Astrocyte (in vitro differentiated cells and primary cell): Measurements from ENCODE around the gene SLC38A4. TPM values are rescaled to one million over a fixed set of nuclear protein-coding genes. Genes with fewer than 3 reads are reported as not detected.

Experiments used
- DNase-seq: peaks from one replicate; pipeline ENCODE4 v3.0.0-alpha.2; 2010; ENCODE audit warnings: low read depth
- FAIRE-seq: peaks from 2 replicates; lab custom pipeline; 2011; peaks lifted over from hg19 to GRCh38; lab: Jason Lieb, UNC
- H2AFZ ChIP-seq: 2 replicates; pipeline ENCODE4 v1.6.0; 2012; ENCODE audit warnings: low read depth, low read length, inconsistent platforms
- H3K27ac ChIP-seq: 2 replicates; pipeline ENCODE4 v1.5.1; 2011; ENCODE audit warnings: low read depth, low read length, inconsistent platforms
- H3K27me3 ChIP-seq: 2 replicates; pipeline ENCODE4 v1.6.0; 2011; ENCODE audit warnings: low read length, inconsistent platforms; ENCODE audit not compliant: insufficient read depth
- H3K36me3 ChIP-seq: 2 replicates; pipeline ENCODE4 v1.5.1; 2011; ENCODE audit warnings: low read length, inconsistent platforms; ENCODE audit not compliant: insufficient read depth
- H3K4me1 ChIP-seq: 2 replicates; pipeline ENCODE4 v1.5.1; 2011; ENCODE audit warnings: low read length, inconsistent platforms; ENCODE audit not compliant: insufficient read depth
- H3K4me2 ChIP-seq: 2 replicates; pipeline ENCODE4 v1.6.0; 2012; ENCODE audit warnings: low read length, inconsistent platforms
- H3K4me3 ChIP-seq: 2 replicates; pipeline ENCODE4 v1.5.1; 2011; ENCODE audit warnings: low read depth, mild to moderate bottlenecking, low read length, inconsistent platforms; ENCODE audit not compliant: insufficient read depth
- H3K79me2 ChIP-seq: 2 replicates; pipeline ENCODE4 v1.6.0; 2012; ENCODE audit warnings: mild to moderate bottlenecking, low read length, inconsistent platforms; ENCODE audit not compliant: insufficient read depth
- H3K9ac ChIP-seq: 2 replicates; pipeline ENCODE4 v1.6.0; 2012; ENCODE audit warnings: mild to moderate bottlenecking, low read length, inconsistent platforms
- H3K9me3 ChIP-seq: 2 replicates; pipeline ENCODE4 v1.5.1; 2012; ENCODE audit warnings: low read depth, mild to moderate bottlenecking, low read length, inconsistent platforms; ENCODE audit not compliant: insufficient read depth
- H4K20me1 ChIP-seq: 2 replicates; pipeline ENCODE4 v1.6.0; 2012; ENCODE audit warnings: low read length, inconsistent platforms; ENCODE audit not compliant: insufficient read depth
- H3K27ac Mint-ChIP-seq: one replicate; pipeline ENCODE4 v1.8.0; 2021; ENCODE audit warnings: mild to moderate bottlenecking, mixed read lengths; ENCODE audit not compliant: unreplicated experiment
- H3K27me3 Mint-ChIP-seq: one replicate; pipeline ENCODE4 v1.8.0; 2021; ENCODE audit warnings: low read depth, mixed read lengths; ENCODE audit not compliant: unreplicated experiment
- H3K36me3 Mint-ChIP-seq: one replicate; pipeline ENCODE4 v1.8.0; 2021; ENCODE audit warnings: low read depth, mixed read lengths; ENCODE audit not compliant: unreplicated experiment
- H3K4me1 Mint-ChIP-seq: one replicate; pipeline ENCODE4 v1.8.0; 2021; ENCODE audit warnings: low read depth, mixed read lengths; ENCODE audit not compliant: unreplicated experiment
- H3K4me3 Mint-ChIP-seq: one replicate; pipeline ENCODE4 v1.8.0; 2021; ENCODE audit warnings: mild to moderate bottlenecking, moderate library complexity, mixed read lengths; ENCODE audit not compliant: unreplicated experiment
- H3K9me3 Mint-ChIP-seq: one replicate; pipeline ENCODE4 v1.8.0; 2021; ENCODE audit warnings: mild to moderate bottlenecking, mixed read lengths; ENCODE audit not compliant: unreplicated experiment
- EZH2 ChIP-seq: IDR thresholded peaks from 2 replicates; pipeline ENCODE4 v1.6.1; 2012; ENCODE audit warnings: mild to moderate bottlenecking, low read length, inconsistent platforms; ENCODE audit not compliant: insufficient read depth
- total RNA-seq: library from RNA; stranded (reverse); gene quantifications from 2 replicates; pipeline ENCODE4 v1.2.1, GENCODE V29; 2021
- TF ChIP-seq, protein P1 (sequence below): IDR thresholded peaks from 2 replicates; pipeline ENCODE4 v1.5.1; 2011; ENCODE audit warnings: low read depth, mild to moderate bottlenecking, inconsistent platforms, low read length, moderate library complexity; ENCODE audit not compliant: insufficient read depth

SLC38A4 gene
- total RNA-seq, 1 donor from 2014 or later: 1.6 TPM

DNA sequence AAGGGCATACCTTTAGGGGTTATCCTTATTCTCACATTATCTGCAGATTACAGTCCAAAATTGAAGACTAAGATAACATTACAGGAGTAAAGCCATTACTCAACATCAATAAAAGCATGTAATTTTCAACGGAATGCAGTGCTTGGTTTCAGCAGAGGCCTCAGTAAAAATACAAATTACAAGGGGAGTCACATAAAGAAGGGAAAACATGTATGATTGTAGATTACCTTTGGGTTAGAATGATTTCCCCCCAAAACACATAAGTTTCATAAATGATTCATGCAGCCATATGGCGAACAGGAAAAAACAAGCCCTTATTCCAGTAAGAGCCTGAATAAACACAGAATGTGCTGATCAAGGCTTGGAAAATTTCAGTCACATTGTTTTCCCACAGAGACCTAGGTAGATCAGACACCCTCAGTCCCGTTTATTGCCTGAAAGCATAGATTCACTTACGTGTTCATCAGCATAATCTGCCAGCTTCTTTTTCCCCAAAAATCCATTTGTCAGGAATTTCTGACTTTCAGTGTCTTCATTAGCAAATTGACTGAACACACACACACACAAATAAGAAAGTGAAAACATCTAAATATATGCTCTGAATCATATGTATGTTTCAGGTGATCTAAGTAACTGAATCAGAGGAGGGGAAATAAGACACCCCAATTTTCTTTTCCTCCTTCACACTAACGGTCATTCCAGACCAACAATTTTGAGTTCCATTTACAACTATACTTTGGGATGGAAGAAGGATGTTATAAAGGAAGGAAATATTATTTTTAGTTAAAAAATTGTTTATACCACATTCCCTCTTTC lies 37.5 kb downstream of the SLC38A4 start:
- Histone ChIP-seq H3K9ac (no peak overlapping the region), H2AFZ (no peak overlapping the region), H3K36me3 (no peaks in the 10 kb centered on the region), H4K20me1 (no peaks in the 10 kb centered on the region), H3K4me1 (peaks cover 15% of the 10 kb centered on the region), H3K27ac (peak overlapping the region; percentile 63), H3K27me3 (no peaks in the 10 kb centered on the region), H3K79me2 (no peaks in the 10 kb centered on the region), H3K4me2 (peak overlapping the region; percentile 11), H3K4me3 (no peak overlapping the region), H3K9me3 (no peaks in the 10 kb centered on the region)
- FAIRE-seq (no peak), DNase-seq (peak; percentile 18)
- Mint-ChIP-seq H3K9me3 (no peaks in the 10 kb centered on the region), H3K27ac (no peak overlapping the region), H3K4me1 (no peaks in the 10 kb centered on the region), H3K4me3 (no peak overlapping the region), H3K27me3 (no peaks in the 10 kb centered on the region), H3K36me3 (no peaks in the 10 kb centered on the region)
- TF ChIP-seq, protein P1, sequence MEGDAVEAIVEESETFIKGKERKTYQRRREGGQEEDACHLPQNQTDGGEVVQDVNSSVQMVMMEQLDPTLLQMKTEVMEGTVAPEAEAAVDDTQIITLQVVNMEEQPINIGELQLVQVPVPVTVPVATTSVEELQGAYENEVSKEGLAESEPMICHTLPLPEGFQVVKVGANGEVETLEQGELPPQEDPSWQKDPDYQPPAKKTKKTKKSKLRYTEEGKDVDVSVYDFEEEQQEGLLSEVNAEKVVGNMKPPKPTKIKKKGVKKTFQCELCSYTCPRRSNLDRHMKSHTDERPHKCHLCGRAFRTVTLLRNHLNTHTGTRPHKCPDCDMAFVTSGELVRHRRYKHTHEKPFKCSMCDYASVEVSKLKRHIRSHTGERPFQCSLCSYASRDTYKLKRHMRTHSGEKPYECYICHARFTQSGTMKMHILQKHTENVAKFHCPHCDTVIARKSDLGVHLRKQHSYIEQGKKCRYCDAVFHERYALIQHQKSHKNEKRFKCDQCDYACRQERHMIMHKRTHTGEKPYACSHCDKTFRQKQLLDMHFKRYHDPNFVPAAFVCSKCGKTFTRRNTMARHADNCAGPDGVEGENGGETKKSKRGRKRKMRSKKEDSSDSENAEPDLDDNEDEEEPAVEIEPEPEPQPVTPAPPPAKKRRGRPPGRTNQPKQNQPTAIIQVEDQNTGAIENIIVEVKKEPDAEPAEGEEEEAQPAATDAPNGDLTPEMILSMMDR: no peak
- no peak for TF ChIP-seq EZH2

- H4K20me1 ChIP-seq: no peaks in the 10 kb centered on the region
- H3K36me3 ChIP-seq: no peaks in the 10 kb centered on the region
- DNase-seq: no peak
- Mint-ChIP-seq H3K4me3 (no peak overlapping the region), H3K27me3 (no peaks in the 10 kb centered on the region), H3K4me1 (no peaks in the 10 kb centered on the region), H3K36me3 (no peaks in the 10 kb centered on the region), H3K9me3 (no peaks in the 10 kb centered on the region), H3K27ac (no peak overlapping the region)
- H3K79me2 ChIP-seq: no peaks in the 10 kb centered on the region
- no peaks in the 10 kb centered on the region for H3K9me3 ChIP-seq
- H3K4me3 ChIP-seq: no peak overlapping the region
- no peaks in the 10 kb centered on the region for H3K27me3 ChIP-seq
- H3K4me2 ChIP-seq: peak overlapping the region; percentile 38
- H3K4me1 ChIP-seq: peaks cover 15% of the 10 kb centered on the region
- peak overlapping the region; percentile 63 for H3K27ac ChIP-seq
- peak overlapping the region; percentile 39 for H3K9ac ChIP-seq
- no peak for TF ChIP-seq EZH2
- TF ChIP-seq, protein P1: no peak
- FAIRE-seq: no peak
- no peak overlapping the region for H2AFZ ChIP-seq
Observed at GRCh38 chr12:46787496-46788055, 38.2 kb downstream of the SLC38A4 start.

DNA sequence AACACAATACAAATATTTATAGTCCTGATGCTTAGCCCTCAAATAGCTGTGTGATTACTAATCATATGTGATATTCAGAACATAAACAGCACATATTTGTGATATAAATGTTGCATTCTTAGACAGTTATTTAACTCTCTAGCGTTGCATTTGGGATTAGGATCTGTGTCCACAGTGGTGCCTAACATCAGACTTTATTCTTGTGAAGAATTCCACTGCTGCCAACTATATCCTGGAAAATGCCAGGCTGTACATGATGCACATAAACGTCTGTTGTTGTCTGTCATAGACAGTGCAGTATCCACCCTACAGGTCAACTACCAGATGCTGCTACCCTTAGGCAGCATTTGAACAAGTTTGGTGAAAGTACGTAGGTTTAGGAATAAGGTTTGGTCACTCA lies 39.0 kb downstream of the SLC38A4 start:
- DNase-seq (peak; percentile 62), FAIRE-seq (peak; percentile 74)
- H3K4me2 ChIP-seq: peak overlapping the region; percentile 38
- no peak overlapping the region for H2AFZ ChIP-seq
- Mint-ChIP-seq H3K4me3 (no peak overlapping the region), H3K36me3 (no peaks in the 10 kb centered on the region), H3K27me3 (no peaks in the 10 kb centered on the region), H3K27ac (no peak overlapping the region), H3K9me3 (no peaks in the 10 kb centered on the region), H3K4me1 (no peaks in the 10 kb centered on the region)
- no peak overlapping the region for H3K4me3 ChIP-seq
- peak overlapping the region; percentile 39 for H3K9ac ChIP-seq
- H4K20me1 ChIP-seq: no peaks in the 10 kb centered on the region
- H3K27ac ChIP-seq: peak overlapping the region; percentile 63
- no peaks in the 10 kb centered on the region for H3K9me3 ChIP-seq
- H3K36me3 ChIP-seq: no peaks in the 10 kb centered on the region
- H3K79me2 ChIP-seq: no peaks in the 10 kb centered on the region
- peaks cover 15% of the 10 kb centered on the region for H3K4me1 ChIP-seq
- no peaks in the 10 kb centered on the region for H3K27me3 ChIP-seq
- no peak for TF ChIP-seq EZH2
- TF ChIP-seq, protein P1: no peak
